HG02885 (cell line): ENCODE results near the gene BRIP1.
"Not testable (repeated sequence)": the region's sequence is repeated elsewhere in the genome, so short reads cannot be mapped to it uniquely, and the experiment has no call there.

ENCODE experiments used
- ATAC-seq: cut with Tn5 transposase; IDR thresholded peaks from one replicate; pipeline ENCODE4 v1.9.1; 2021; ENCODE audit warnings: mild to moderate bottlenecking; ENCODE audit not compliant: unreplicated experiment, poor library complexity

Gene BRIP1

DNA sequence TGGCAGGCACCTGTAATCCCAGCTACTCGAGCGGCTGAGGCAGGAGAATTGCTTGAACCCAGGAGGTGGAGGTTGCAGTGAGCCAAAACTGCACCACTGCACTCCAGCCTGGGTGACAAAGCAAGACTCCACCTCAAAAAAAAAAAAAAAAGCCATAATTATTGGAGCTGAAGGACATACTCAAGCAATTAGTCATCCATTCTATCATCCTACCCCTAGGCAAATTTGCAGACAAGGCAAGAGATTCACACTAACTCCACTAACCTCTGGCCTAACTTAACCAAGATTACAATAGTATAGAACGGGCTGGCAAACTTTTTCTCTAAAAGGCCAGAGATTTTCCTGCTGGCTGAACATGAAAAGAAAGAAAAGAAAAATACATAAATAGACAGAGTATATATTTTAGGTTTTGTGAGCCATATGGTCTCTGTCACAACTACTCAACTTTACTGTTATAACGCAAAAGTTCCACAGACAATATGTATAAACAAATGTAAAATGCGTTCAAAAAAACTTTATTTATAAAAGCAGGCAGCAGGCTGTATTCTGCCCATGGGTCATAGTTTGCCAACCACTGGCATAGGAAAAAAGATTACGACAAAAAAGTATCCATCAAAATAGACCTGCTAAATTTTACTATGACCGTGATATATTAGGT is 29.7 kb downstream of the BRIP1 start:
- ATAC-seq: no peak

DNA sequence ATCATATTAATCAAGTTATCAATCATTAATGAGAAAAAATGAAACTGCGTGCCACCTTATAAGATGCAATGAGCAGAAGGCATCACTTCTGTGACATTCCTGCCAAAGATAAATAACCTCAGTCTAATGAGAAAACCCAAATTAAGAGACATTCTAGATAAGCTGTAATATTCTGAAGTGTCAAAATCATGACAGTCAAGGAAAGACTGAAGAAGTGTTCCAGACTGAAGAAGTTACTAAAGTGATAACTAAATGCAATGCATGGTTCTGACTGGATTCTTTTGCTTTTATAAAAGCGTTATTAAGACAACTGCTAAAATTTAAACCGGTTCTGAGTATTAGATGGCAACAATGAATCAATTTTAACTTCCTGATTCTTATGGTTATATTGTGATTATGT is 30.9 kb downstream of the BRIP1 start:
- no peak for ATAC-seq

- ATAC-seq: no peak
Observed at GRCh38 chr17:61831099-61831498, 32.2 kb downstream of the BRIP1 start.

- no peak for ATAC-seq
Observed at GRCh38 chr17:61828694-61829093, 34.6 kb downstream of the BRIP1 start.

DNA sequence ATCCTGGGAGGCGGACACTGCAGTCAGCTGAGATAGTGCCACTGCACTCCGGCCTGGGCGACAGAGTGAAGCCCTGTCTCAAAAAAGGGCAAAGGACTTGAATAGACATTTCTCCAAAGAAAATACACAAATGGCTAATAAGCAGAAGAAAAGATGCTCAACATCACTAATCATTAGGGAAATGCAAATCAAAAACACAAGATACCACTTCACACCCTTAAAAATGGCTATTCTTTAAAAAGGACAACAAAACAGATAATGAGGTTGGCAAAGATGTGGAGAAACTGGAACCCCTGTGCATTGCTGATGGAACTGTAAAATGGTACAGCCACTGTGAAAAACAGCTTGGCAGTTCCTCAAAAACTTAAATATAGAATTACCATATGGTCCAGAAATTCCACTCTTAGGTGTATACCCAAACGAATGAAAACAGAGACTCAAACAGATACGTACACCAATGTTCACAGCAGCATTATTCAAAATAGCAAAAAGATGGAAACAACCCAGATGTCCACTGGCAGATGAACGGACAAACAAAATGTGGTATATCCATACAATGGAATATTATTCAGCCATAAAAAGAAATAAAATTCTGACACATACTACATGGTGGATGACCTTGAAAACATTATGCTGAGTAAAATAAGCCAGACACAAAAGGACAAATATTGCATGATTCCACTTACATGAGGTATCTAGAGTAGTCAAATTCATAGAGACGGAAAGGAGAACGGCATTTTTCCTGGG is 35.5 kb downstream of the BRIP1 start:
- no peak for ATAC-seq

GRCh38 chr17:61826866-61827265 is 36.5 kb downstream of the BRIP1 start:
- ATAC-seq: not testable (repeated sequence)

GRCh38 chr17:61826198-61826597 is 37.1 kb downstream of the BRIP1 start:
- not testable (repeated sequence) for ATAC-seq

- no peak for ATAC-seq
Observed at GRCh38 chr17:61825448-61826137, 37.7 kb downstream of the BRIP1 start.

DNA sequence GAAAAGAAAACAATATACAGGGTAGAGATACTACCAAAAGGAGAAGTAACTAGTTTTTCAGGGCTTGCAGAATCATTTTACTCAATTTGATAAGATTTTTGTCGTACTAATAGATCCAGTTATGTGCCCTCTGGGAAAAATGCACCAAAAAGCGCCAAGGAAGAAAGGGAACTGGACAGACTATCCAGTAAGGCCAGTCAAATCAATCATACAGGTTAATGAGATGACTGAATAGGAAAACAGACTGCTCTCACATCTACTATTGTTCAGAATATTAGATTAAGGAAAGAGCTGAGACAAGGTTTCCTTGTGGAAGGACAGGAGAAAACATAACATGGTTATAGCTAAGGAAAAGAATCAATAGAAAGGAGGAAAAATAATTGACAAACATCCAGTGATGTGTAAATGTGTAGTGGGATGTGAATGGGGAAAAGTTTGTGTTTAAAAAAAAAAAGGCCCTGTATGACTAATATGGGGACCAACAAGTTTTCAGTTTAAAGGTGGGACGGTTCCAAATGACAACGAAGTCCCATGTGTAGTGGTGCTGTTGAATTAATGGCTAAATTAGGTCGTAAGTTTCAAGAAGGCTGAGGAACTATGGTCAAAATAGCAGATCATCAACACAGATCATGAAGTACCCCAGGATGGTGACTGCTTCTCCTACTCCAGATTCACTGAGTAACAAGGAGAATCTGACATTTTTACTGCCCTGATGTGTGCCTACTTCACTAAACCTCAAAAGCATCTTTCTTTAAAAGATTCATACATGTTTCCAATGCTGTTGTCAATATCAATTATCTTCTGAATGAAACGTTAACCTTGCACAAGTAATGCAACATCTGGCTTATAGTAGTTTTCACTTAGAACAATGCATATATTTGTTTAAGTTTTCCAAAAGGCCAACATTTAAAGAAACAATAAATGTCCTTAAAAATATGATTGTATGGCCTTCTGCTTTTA is 40.7 kb downstream of the BRIP1 start:
- ATAC-seq: no peak

- ATAC-seq: no peak
Observed at GRCh38 chr17:61821655-61822054, 41.7 kb downstream of the BRIP1 start.

DNA sequence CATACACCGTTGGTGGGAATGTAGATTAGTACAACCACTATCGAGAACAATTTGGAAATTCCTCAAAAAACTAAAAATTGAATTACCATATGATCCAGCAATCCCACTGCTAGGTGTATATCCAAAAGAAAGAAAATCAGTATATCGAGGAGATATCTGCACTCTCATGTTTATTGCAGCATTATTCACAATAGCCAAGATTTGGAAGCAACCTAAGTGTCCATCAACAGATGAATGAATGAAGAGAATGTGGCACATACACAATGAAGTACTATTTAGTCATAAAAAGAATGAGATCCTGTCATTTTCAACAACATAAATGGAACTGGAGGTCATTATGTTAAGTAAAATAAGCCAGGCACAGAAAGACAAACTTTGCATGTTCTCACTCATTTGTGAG is 44.1 kb downstream of the BRIP1 start:
- not testable (repeated sequence) for ATAC-seq

- ATAC-seq: no peak
Observed at GRCh38 chr17:61818225-61818624, 45.1 kb downstream of the BRIP1 start.

DNA sequence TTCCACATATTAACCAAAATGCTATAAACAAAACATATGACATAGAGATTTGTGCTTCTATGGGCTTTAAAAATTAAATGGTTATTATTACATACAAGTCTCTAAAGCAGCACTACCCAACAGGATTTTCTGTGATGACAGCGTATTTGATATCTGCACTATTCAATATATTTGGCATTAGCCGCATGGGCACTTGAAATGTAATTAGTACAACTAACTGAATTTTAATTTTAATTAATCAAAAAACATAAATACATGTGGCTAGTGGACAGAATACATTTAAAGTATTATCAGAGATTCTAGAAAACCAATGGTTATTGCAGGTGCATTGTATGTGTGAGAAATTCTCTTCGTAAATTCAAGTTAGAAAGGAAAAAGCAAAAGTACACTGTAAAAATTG is 45.9 kb downstream of the BRIP1 start:
- ATAC-seq: no peak

DNA sequence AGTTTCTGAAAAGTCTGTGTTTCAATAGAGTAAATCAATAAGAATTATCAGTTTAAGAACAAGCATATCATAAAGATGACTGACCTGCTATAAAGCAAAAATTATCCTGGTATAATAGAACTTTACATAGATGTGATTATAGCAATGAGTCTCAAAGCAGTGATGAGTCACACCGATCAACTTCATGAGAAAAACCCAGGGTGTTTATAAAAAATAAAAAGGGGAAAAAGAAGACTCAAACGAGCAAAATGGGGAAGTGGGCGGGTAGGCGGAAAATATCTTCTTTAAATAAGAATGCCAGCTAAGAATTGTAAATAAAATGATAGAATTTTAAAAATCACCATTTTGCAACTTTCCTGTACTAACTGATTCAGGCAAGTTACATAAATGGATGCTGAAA is 46.8 kb downstream of the BRIP1 start:
- no peak for ATAC-seq

GRCh38 chr17:61815863-61816503 is 47.3 kb downstream of the BRIP1 start:
- no peak for ATAC-seq

DNA sequence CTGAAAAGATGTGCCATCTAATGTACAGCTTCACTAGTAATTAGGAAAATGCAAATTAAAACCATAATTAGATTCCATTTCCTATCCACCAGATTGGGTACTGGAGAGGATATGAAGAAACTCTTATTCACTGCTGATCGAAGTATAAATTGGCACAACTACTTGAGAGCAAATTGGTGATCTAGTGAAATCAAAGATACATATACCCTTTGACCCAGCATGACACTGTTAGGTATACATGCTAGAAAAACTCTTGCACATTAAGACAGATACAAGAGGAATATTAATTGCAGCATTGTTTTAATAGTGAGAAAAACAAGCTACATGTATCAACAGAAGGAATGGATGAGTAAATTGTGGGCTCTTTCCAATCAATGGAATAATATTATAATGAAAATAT is 48.8 kb downstream of the BRIP1 start:
- ATAC-seq: no peak

GRCh38 chr17:61813211-61813610 is 50.1 kb downstream of the BRIP1 start:
- ATAC-seq: no peak

DNA sequence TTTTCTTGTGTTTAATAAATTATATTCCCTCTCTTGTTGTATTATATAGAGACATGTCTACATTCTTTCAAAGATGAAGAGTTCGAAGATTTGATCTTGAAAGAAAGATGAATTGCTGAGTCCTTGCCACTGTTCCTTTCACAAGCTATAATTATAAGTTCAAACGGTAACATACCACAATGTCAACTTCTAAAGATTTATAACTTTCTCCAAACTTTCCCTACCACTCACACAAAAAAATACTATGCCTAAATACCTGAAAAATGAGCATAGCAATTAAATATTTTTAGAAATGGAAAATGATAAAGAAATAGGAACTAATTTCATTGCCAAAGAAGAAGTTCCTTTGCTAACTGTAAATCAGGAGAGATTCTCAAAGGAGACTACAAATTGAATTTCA is 50.6 kb downstream of the BRIP1 start:
- no peak for ATAC-seq

- ATAC-seq: no peak
Observed at GRCh38 chr17:61809816-61810392, 53.4 kb downstream of the BRIP1 start.

DNA sequence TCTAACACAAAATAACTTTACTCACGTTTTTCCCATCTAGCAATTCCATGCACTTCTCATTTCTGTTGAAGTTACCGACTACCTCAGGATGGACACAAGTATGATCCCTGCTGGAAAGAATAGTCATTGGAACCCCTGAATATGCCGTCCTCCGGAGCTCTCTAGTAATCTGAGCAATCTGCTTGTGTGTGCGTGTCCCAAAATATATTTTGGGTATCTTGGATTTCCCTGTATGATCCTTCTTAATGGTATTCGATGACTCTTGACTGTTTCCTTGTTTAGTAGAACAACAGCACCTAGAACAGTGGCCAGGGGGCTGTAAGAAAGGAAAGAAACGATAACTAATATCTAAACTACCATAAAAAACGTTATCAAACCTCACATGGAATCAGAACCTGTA is 54.9 kb downstream of the BRIP1 start:
- ATAC-seq: no peak
